ENCODE measurements around the gene PRCP.

The PRCP gene

DNA sequence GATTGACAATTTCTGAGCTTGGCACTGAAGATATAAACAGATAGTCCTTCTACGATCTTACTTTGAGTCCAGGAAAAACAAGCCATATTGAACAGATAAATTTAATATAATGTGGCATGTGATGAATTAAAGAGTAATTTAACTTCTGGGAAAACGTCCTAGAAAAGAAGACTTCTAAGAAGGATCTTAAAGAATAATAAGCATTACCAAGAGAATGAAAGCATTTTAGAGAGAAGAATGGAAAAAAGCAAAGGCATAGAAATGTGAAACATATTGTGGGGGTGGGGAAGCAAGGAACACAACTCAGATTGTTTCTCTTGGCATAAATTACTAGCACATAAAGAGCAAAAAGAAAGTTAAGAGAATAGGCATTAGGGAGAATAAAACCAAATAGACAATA, 6.7 kb upstream of the PRCP start:
- no peak for DNase-seq

DNA sequence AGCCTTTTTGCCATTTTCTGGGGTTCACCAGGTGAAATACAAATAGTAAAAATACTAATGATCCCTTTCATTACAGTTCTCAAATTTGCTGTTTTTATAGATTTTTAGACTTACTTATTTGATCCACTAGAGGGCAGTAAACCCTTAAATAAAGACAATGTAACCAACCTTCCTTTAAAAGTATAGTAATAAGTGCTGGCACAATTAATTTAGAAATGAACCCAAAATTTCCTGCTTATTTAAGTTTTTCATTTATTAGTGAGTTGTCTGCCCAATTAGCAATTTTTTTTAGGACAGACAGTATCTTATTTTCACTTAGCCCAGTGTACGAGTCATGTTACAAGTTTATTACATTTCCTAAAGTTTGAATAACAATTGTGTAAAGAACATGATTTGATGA, 6.0 kb upstream of the PRCP start:
- DNase-seq, result no peak

- DNase-seq, result no peak
Observed at GRCh38 chr11:82903843-82904586, 3.8 kb upstream of the PRCP start.

DNA sequence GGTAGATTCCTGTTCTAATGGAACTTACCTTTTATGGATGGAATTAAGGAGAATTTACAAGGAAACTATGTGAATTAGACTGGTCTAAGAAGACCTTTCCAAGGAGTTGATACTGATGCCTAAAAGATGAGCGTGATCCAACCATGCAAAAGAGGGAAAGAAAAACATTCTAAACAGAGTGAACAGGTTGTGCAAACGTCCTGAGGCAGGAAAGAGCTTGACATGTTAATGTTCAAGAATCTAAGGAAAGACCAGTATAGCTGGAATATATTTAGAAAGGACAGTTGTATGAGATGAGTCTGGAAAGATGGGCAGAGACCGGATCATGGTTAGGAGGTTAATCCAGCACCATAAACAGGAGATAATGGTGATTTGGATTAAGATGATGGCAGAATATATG, 2.6 kb upstream of the PRCP start:
- no peak for DNase-seq

DNA sequence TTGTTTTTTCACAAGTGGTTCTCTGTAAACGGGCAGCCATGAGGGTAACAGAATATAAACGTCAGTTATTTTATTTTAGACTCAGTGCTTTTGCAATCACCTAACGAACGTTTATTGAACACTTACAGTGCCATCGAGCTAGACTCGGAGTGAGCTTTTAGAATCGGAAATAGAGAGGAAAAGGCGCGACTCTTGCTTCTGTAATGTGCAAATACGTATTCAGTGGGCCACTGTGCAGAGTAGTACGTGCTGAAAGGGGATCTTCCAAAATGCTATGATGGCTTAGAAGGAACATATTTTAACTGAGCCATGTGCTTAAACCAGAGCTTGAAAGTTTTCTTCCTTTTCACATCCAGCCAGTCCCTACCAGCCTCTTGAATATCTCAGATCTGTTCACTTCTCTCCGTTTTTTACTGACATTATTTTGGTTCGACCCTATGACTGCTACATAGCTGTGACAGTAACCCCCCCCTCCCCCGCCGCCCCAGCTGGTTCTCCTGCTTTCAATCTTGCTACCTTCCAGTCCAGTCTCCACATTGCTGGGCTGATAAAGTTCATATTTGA, 1.8 kb upstream of the PRCP start:
- DNase-seq, result no peak

DNA sequence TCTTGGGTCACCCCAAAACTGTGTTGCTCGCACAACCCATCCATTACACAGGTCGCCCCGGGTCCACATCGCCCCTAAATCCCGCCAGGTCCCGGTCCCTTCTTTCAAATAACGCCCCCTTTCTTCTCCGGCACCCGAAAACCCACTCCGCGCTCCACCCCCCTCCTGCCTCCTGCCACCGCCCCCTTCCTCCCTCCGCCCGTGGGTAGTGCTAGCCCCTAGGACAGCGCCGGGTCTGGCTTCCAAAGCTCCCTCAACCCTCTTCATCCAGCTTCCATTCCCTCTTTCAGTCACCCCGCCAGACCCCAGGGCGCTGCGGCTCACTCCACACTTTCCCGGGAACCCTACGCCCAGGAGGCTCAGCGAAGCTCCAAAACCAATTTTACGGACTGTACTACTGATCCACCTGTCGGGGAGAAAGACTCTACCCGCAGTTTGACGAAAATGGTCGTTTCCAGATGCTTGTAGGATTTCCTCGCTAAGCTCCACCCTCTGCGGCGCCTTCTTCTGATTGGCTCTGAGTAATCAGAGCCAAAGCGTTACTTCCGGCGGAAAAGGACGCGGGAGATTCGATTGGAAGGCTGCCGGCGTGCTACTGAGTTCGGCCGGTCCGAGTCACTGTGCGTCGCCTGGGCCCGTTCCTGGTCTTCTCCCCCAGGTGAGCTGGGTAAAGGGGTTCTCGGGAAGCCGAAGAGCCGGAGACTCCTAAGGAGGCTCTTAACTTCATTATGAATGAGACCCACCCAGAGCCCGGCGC, 1.1 kb upstream of the PRCP start, which contains the start of gene DDIAS:
Gene DDIAS (plus strand): TSS at position 572 of the 757 bp plus-strand sequence. CDS start 13,003 bp downstream, outside the sequence.
- peak; percentile 92 to 93 for DNase-seq

GRCh38 chr11:82899957-82900276, 313 bp downstream of the PRCP start:
- DNase-seq, result no peak

GRCh38 chr11:82899186-82899820, 927 bp downstream of the PRCP start:
- no peak for DNase-seq

- no peak for DNase-seq
Observed at GRCh38 chr11:82898241-82898640, 2.0 kb downstream of the PRCP start.

DNA sequence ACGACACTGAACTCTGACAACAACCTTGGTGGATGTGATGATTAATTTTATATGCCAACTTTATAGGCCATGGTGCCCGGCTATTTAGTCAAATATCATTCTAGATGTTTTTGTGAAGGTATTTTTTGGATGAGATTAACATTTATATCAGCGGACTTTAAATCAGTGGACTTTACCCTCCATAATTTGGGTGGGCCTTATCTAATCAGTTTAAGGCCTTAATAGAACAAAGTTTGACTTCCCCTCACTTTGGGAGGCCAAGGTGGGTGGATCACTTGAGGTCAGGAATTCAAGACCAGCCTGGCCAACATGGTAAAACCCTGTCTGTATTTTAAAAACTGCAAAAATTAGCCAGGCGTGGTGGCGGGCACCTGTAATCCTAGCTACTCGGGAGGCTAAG, 4.0 kb downstream of the PRCP start:
- no peak for DNase-seq

DNA sequence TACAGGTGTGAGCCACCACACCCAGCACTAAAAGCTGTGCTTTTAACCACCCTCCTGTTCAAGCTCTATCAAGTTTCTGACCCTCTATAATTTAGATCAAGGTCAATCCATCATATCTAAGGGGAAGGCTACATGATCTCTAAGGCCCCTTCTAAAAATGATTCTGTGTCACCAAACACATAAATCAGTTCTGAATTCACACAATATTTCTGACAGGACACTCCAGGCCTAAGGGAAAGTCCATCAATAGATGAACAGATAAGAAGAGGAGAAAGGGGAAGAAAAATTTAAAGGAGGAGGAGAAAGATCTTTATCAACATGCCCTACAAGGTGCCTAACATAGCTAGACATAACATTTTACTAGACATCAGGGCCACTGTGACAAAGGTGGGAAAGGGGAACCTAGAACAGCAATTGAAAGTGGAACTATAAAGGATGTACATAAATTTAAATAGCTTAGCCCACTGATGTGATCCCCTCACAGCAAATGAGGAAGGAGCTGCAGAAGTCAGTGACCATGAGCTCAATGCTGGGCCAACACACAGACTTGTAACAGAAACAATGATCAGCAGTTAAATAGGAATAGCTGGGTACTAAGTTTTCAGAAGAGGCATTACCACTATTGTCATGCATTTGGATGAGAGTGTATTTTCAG, 4.7 kb downstream of the PRCP start:
- no peak for DNase-seq

DNA sequence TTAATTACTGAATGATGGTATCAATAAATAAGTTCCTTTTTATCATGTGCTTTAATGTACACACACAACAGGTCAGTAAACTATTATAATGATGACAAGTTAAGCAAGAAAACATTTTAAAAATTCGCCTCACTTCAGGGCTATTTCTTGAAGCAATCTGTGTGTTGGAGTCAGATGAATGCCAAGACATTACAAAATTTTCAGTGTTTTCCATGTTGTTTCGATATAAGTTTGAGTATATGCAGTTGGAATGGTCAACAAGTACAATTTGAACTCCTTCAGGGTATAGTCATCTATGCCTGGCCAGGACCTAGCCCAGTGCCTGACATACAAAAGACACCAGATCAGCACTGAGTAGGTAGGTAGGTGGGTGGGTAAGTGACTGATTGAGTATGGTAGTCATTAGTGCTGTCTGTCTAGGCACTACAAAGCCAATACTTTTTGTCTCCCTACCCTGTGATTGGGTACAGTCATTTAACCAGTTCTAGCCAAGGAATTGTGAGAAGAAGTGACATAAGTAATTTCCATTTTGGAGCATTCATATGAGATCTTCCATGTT, 7.5 kb downstream of the PRCP start:
- DNase-seq, result no peak

GRCh38 chr11:82890936-82891335, 9.3 kb downstream of the PRCP start:
- DNase-seq, result no peak

DNA sequence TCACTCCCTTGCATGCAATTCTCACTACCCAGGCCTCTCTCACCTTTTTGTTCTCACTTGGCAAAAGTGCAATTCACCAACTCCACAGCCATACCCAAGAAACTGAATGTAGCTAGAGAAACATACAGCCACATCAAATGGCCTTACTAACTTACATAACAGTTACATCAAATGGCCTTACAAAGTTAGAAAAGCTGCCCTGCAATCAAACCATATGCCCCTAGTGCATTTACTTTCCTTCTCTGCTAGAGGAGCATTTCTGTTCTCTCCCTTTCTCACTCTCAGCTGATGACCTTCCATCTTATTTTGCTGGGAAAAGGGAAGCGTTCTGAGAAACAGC, 10.3 kb downstream of the PRCP start:
- DNase-seq, result no peak

DNA sequence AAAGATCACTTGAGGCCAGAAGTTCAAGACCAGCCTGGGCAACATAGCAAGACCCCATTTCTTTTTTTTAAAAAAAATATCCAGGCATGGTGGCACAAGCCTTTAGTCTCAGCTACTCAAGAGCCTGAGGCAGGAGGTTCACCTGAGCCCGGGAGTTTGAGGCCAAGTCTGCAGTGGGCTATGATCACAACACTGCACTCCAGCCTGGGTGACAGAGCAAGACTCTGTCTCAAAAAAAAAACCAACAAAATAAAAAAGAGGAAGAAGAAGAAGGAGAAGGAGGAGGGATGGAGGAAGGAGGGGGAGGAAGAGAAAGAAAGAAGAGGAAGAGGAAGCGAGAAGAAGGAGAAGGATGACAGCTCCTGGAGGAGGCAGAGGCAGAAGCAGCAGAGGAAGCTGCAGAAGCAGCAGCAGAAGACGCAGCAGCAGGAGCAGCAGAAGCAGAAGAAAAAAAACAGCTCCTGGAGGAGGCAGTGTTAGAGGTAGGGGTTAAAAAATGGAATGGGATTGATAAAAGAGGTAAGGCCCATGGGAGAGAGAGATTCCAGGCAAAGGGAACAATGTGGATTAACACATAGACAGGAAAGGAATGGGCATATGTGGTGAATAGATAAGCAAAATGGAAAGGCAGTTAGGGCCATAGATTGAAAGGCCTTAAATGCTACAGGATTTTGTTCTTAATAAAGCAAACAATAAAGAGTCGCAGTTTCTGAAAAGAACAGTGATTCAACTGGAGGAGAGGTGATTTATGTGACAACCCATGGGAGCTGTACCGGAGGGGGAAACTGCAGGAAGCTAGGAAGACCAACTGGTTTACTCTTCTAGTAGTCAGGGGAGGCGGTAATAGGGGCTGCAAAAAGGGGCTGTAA, 10.9 kb downstream of the PRCP start:
- DNase-seq, result no peak

- DNase-seq, result no peak
Observed at GRCh38 chr11:82883853-82884252, 16.4 kb downstream of the PRCP start.

- no peak for DNase-seq
Observed at GRCh38 chr11:82874646-82875523, 25.3 kb downstream of the PRCP start.

DNA sequence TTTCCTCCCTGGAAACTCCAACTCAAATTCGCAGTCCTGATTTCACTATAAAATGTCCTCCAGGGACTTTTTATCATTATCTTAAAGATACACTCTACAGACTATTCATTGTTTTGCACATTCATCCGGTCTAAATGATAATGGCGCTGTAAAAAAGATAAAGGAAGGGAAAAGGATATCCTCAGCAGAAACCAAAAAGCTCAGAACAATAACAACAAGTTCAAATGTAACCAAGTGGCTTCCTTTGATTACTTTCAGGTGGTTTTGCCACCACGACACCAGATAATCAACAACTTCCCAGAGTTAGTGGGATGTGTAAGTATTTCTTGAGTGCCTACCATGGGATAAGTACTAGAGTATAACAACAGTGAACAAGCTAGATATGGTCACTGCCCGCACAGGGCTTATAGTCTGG, 26.3 kb downstream of the PRCP start:
- DNase-seq, result no peak

- DNase-seq, result no peak
Observed at GRCh38 chr11:82872377-82873150, 27.7 kb downstream of the PRCP start.

- DNase-seq, result no peak
Observed at GRCh38 chr11:82871646-82872045, 28.6 kb downstream of the PRCP start.
